WTC11 (cell line): ENCODE results near the gene NR4A3.

Experiments
- ATF2 ChIP-seq: sonication (generic); formaldehyde crosslinking; IDR thresholded peaks from 2 replicates; pipeline ENCODE4 v1.8.1; 2022; ENCODE audit warnings: low read depth, missing genetic modification reagents, borderline replicate concordance
- CTCF ChIP-seq: fragments of 200-600 bp; IDR thresholded peaks from 2 replicates; pipeline ENCODE4 v1.8.0; 2022; ENCODE audit warnings: antibody characterized with exemption
- FOXP4 ChIP-seq: sonication (generic); formaldehyde crosslinking; IDR thresholded peaks from 2 replicates; pipeline ENCODE4 v1.8.0; 2022; ENCODE audit warnings: mild to moderate bottlenecking, missing genetic modification reagents
- IRF2 ChIP-seq: sonication (generic); formaldehyde crosslinking; IDR thresholded peaks from 2 replicates; pipeline ENCODE4 v1.8.0; 2022; ENCODE audit warnings: low read depth, missing genetic modification reagents, borderline replicate concordance
- MAX ChIP-seq: sonication (generic); formaldehyde crosslinking; IDR thresholded peaks from 2 replicates; pipeline ENCODE4 v1.8.0; 2022; ENCODE audit warnings: mild to moderate bottlenecking, missing genetic modification reagents
- NR3C1 ChIP-seq: sonication (generic); formaldehyde crosslinking; conservative IDR thresholded peaks from 2 replicates; pipeline ENCODE4 v1.8.1; 2023; ENCODE audit warnings: low read depth, mild to moderate bottlenecking, missing genetic modification reagents
- ZNF263 ChIP-seq: sonication (generic); formaldehyde crosslinking; IDR thresholded peaks from 2 replicates; pipeline ENCODE4 v1.8.1; 2022; ENCODE audit warnings: low read depth, mild to moderate bottlenecking, moderate library complexity, missing genetic modification reagents

- TF ChIP-seq ZNF263 (CRISPR knock-in tag) (no peak), CTCF (no peak), ATF2 (no peak), IRF2 (no peak), MAX (CRISPR knock-in tag) (no peak), FOXP4 (no peak), NR3C1 (CRISPR knock-in tag) (no peak)
These were observed 42.3 kb downstream of the NR4A3 start for GRCh38 chr9:99863955-99864354.
